ENCODE data around the gene ATPAF2.

The ATPAF2 gene

DNA sequence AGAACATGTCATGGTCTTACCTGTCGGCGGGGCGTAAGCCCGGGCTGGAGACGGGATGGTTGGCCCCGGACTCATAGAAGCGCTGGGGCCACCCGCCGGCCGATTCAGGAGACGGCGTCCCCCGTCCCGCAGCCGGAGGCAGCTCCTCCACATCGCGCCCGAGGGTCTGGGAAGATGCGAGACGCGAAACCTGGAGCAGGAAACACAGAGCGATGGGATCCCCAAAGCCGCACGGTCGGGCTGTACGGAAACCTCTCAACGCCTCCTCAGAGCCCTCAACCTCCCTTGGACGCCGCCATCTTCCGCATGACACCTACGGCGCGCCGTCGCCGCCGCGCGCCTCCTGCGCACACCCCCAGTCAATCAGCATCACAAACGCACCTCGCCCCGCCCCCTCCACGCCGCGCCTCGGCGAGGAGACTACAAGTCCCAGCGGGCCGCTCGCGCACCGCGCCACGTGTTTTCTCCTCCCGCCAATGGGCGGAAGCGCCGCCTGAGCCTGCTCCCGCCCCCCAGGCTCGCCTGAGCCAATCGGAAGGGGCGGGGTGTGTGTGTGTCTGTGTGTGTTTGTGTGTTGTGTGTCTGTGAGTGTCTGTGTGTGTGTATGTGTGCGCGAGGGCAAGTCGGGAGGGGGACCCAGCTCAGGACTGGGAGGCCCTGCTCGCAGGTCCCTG lies at the start of gene ATPAF2, which contains the start of gene GID4:
ATPAF2 (minus strand) TSS at position 308 of the 674 bp plus-strand sequence; CDS start at position 153, 155 bp downstream.
GID4 (plus strand) TSS at position 548 of the 674 bp plus-strand sequence; CDS start at position 605, 57 bp downstream.
- DNase-seq: peak; percentile 80

DNA sequence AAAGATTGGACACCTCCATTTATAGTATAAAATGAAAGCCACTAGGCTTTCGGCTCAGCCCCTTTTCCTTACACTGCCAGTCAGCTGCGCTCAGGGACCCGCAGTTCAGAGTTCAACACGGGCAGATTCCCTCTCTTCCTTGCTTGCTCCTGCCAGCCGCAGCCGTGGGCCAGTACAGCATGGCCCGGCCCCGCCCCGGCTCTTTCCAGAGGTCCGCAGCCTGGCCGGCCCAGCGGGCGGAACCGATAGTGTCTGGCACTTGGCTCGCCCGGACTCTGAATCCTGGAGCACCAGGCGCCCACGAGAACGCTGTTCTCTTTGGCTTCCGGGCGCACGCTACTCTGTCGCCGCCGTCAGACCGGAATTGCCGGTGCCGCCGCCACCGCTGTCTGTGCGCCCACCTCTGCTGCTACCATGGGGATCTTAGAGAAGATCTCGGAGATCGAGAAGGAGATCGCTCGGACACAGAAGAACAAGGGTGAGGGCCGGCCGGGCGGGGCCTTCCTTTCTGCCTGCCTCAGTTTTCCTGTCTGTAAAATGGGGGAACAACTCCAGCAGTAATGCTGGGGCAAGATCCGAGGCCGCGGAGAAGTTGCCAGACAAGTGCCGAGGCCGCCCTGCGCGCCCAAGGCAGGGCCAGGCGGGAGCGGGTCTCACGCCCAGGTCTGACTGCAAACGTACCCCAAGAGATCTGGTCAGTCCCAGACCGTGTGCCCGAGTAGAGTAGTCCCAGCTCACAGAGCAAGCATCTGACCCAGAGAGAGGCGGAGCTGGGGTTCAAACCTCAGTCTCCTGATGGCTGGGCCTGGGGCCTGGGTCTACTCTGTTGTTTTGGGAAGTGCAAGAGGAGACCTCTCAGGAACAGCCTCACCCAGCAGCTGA lies 48.9 kb upstream of the ATPAF2 start, which contains the start of gene DRG2:
DRG2 (plus strand) TSS at position 339 of the 882 bp plus-strand sequence; CDS start at position 415, 76 bp downstream.
- peak; percentile 41 for DNase-seq

DNA sequence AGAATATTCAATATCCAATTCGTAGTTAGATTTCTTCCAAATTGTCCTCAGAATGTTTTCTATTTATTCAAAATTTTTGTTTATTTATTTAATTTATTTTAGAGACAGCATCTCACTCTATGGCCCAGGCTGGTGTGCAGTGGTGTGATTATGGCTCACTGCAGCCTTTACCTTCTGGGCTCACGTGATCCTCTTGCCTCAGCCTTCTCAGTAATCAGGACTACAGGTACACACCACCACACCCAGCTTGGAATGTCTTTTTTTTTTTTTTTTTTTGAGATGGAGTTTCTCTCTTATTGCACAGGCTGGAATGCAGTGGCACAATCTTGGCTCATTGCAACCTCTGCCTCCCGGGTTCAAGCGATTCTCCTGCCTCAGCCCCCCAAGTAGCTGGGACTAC lies 45.3 kb upstream of the ATPAF2 start:
- DNase-seq: no peak

DNA sequence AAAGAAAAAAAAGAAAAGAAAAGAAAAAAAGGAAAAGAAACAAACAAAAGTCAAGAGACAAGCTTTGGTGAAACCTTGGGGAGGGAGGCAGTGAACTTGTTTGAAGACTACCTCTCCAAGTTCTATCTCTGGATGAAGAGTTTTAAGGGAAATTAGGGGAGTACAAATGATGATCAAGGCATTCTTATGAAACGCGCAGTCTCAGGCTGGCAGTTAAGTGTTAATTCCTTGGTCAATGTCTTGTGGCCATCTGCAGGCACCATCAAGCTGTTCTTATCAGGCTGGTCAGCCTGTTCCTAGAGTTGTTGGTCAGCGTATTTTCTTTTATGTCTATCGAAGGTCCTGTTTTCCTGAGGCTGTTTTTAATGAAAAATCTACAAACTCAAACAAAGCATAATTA lies 40.6 kb upstream of the ATPAF2 start:
- DNase-seq: no peak

DNA sequence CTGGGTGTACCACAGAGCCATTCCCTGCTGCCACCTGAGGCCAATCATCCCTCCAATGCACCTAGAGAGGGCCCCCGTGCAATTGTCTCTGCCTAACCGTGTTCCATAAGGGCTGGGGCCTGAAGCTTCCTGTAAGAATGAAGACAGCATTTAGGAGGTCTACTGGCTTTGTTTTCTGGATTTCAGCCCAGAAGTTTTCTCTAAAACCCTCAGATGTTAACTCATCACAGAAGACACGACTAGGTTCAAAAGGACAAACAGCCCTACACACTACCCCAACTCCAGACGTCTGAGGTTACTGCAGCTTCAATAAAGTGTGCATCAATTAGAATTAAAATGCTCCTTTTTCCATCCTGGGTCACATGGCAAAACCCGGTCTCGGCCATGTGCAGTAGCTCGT lies 38.0 kb upstream of the ATPAF2 start:
- DNase-seq: no peak

DNA sequence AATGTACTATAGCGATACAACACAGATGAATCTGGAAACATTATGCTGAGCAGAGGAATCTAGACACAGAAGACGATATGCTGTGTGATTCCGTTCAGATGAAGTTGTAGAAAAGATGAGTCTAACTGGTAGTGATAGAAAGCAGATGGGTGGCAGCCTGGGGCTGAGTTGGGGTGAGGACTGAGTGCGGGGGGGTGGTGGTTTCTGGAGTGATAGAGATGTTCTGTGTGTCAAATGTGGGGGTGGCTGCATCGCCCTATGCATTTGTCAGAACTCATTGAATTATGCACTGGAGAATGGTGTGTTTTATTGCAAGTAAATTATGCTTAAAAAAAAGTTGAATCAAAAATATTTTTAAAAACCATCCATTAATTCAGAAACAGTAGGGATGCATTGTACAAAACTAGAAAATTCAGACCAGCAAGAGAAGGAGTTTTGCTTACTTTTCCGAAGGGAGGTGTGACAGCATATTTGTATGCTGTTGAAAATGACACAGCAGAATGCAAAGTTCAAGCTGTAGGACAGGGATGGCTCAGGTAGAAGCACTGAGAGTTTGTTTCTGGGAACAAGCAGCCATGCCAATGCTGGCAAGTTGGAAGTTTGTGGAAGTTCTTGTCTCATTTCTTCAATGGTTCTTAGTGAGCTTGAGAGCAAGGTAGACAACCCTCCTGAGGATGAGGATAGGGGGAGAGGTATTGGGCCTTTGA lies 35.8 kb upstream of the ATPAF2 start:
- no peak for DNase-seq

DNA sequence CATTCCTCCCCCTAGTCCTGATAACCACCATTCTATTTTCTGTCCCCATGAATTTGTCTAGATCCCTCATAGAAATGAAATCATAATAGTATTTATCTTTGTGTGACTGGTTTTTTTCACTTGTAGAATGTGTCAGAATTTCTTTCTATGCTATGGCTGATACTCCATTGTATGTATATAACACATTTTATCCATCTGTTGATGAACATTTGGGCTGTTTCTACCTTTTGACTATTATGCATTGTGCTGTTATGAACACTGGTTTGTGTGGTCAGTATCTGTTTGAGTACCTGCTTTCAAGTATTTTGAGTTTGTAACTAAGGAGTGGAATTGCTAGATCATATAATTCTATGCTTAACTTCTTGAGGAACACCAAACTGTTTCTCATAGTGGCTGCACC lies 32.8 kb upstream of the ATPAF2 start:
- no peak for DNase-seq

DNA sequence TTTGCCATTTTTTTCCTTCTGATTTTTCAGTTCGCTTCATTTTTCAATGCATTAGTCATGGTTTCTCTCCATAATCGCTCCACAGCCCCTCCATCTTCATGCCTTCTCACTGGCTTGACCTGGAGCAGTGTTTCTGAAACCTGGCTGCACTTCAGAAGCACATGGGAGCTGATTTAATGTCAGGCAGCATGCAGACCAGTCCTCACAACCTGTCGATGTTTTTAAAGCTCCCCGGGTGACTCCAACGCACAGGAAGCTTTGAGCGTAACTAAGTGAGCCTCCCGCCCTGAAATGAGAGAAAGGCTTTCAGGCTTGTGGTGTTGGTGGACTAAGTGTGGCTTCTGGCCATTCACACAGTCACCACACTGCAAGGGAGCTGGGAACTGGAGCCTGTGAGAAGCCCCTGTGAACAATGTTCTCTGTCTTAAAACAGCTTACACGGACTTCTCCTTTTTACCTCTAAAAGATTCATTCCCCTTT lies 31.9 kb upstream of the ATPAF2 start:
- no peak for DNase-seq

DNA sequence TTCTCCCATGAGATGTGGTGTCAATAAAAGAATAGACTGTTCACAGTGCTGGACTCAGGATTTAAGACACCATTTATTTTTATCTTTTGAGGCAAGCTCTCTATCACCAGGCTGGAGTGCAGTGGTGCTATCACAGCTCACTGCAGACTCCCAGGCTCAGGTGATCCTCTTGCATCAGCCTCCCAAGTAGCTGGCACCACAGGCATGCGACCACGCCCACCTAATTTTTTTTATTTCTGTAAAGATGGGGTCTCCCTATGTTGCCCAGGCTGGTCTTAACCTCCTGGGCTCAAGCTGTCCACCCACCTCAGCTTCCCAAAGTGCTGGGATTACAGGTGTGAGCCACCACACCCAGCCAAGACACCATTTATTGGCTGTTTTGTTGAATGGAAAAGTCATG lies 30.1 kb upstream of the ATPAF2 start:
- no peak for DNase-seq

DNA sequence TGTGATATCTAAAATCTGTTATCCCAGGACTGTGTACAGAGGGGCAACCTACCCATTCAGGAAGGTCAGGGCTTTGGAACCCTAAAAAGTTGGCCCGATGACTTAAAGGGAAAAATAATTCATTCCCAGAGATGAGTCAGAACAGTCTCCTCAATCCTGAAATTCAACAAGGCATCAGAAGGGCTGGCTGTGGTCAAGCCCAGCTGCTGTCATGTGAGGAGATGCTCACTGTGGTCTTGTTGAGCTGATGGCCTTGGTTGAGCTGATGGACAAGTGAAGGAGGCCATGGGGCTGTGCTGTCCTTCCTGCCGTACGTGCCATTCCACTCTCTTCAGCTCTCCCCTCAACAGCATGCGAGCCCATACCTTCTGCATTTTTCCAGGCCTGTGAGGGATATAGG lies 27.9 kb upstream of the ATPAF2 start:
- DNase-seq: no peak

DNA sequence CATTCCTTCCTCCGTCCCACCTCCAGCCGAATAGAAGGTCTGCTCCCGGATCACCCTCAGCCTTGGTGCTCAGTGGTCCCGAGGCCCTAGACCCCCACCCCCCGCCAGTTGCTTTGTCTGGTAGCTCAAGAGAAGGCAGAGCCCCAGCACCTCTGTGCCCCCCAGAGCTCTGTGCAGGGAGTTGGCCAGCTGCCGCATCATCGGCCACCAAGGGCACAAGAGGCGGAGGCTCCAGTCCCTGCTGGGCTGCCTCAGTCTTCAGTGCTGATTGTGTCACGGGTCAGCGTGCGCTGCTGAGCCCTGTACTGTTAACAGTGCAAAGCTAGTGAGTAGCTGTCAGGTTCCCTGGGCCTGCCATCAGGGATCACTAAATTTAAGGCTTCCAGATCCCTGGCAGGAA lies 26.6 kb upstream of the ATPAF2 start:
- no peak for DNase-seq

DNA sequence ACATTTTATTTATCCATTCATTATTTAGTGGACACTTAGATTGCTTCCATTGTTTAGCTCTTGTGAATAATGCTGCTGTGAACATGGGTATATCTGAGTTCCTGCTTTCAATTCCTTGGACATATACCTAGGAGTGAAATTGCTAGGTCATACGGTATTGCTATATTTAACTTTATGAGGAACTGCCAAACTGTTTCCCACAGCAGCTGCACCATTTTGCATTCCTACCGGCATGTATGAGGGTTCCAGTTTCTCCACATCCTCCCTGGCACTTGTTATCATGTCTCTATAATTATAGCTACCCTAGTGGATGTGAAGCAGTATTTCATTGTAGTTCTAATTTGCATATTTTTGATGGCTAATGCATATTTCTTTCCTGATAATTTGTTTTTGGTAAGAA lies 25.1 kb upstream of the ATPAF2 start:
- DNase-seq: no peak

DNA sequence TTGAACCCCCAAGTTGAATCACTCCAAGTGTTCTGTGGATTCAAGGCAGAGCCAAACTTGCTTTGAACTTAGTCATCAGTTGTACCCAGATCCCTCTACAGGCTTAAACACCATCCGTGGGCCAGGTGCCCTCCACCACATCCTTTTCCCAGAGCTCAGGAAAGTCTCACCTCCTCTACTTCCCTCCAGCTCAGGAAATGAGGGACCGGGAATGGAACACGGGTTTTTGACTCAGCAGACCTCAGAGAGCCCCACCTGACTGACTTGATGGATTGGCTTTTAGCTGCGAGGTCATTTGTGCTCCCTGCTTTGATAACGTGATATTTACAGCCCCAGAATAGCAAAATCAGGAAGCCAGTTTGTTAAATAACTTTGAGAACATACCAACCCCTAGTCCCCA lies 20.3 kb upstream of the ATPAF2 start:
- DNase-seq: no peak

DNA sequence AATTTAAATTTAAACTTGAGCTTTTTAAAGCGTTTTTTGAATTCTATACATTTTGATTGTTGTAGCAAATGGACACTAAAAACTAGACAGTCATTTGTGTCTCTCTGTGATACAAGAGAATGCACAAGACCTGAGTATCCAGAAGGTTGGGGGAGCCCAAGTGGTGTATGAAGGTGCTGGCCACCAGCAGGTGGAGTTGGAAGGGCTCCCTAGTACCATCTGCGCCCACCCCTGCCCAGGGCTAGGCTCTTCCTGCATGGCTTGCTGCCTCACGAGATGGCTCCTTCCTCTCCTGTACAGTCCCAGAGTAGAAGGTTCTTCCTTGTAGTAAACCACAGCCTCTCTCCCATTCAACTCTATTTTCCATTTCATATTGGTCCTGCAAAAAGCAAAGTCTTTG lies 17.2 kb upstream of the ATPAF2 start:
- no peak for DNase-seq

DNA sequence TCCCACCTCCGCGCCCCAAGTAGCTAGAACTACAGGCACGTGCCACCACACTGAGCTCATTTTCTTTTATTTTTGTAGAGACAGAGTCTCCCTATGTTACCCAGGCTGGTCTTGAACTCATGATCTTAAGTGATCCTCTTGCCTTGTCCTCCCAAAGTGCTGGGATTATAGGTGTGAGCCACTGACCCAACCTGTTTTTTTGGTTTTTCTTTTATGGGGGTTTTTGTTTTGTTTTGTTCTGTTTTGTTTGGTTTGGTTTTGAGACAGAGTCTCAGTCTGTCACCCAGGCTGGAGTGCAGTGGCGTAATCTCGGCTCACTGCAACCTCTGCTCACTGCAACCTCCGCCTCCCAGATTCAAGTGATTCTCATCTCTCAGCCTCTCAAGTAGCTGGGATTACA lies 16.6 kb upstream of the ATPAF2 start:
- no peak for DNase-seq

DNA sequence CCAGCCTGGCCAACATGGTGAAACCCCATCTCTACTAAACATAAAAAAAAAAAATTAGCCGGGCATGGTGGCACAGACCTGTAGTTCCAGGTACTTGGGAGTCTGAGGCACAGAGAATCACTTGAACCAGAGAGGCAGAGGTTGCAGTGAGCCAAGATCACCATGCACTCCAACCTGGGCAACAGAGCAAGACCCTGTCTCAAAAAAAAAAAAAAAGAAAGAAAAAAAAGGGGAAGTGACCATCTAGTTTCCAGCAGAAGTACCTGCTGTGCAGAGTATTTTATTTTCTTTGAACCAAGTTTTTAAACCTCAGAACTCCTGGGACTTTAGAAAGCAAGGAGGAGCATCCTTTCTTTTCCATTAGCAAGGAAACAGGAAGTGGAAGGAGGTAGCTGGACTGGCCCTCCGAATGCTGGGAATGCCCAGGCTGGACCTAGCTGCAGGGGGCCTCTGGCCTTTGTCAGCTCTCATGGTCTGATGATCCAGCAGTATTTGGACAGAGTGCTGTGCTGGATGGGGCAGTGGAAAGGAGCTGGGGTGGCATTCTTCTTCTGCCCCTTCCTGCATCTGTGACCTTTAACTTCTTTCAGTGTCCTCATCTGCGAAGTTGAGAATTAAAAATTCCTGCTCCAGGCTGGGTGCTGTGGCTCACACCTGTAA lies 6.9 kb upstream of the ATPAF2 start:
- no peak for DNase-seq

DNA sequence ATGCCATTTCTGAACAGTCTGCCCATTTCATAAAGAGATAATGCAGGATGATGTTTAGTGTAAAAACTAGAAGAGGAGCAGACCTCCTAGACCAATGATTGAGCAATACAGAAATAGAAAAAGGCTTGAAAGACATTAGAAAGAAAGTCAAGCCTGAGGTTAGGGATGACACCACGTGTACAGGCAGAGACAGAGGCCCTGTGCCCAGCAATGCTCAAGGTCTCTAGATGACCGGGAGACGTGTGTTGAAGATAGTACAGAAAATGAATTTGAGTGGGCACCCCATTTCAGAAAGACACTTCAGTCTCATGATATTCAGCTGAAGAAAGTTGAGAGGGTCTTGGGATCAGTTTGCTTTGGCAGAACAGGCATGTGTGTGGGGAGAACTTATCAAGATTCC lies 5.6 kb upstream of the ATPAF2 start:
- no peak for DNase-seq

DNA sequence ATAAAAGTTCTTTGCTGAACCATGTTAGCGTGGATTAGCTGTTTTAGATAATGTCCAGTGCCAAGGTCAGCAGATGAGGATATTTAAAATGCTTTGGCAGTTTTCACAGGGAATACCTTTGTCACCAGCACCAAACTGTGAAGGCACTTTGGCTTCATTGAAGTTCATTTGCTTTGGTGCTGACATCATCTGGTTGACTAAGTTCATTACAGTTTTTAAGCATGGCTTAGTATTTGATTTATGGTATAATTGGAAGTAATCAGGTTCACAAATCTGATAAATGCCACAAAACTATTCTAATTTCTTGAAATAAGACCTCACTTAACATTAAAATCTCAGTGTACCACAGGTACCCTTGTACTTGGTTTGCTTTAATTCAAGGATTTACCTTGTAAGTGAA lies 4.5 kb upstream of the ATPAF2 start:
- DNase-seq: no peak

DNA sequence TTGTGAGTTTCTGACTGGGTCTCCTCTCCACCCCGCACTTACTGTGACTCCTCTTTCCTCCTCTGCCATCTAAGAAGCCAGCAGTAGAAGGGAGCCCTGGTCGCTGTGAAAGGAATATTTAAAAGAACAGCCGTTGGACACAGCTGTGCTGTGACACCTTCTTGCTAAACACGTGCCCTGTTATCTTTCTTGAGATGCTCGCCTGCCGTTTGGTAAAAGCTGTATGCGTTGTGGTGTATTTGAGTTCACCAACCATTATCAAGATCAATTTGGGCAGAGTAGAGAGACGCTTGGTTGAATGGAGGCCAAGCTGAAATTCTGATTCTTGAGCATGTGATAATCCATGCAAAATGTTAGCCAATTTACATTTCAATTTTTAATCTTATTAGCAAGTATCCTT lies 4.0 kb upstream of the ATPAF2 start:
- no peak for DNase-seq

DNA sequence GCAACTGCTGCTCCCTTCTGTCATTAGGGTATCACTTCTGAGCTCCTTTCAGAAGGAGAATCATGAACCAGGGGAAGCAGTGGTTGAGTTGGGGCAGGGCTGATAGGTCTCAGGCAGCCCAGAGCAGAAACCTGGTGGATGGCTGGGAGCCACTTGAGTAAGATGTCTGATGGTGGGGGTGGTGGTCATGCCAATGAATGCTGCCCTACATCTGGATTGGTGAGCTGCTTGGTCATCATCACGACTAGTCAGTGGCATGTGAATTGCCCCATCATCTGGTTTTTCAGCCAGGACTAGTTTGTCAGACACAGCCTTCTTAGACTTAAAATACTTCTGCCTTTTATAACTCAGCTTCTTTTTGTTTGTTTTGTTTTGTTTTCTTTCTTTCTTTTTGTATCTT lies 2.8 kb upstream of the ATPAF2 start:
- DNase-seq: no peak

DNA sequence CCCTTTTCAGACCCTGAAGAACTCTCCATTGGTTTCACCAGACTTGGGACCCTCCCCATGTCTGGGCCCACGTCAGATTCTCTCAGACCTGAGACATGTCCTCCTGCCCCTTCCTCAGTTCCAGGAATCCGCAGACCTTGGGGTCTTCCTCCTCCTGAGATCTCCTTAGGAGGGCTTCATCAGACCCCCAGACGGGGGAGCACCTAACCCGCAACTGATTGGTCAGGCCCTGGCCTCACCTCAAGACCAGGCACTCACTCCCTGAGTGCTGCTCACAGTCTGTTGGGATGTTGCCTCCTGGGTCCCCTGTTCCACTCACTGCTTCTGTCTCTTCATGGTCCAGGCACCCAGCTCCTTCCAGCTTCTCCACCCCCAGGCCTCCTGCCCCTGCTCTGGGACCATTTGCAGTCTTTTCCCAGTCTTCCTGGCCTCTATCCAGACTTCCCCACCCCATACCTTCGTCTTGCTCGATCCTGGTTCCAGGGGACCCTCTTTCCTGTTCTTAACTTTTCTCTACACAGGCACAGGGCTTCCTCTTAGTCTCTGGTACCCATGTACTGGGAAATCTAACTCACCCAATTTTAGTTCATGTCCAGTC lies 1.4 kb upstream of the ATPAF2 start:
- DNase-seq: no peak

DNA sequence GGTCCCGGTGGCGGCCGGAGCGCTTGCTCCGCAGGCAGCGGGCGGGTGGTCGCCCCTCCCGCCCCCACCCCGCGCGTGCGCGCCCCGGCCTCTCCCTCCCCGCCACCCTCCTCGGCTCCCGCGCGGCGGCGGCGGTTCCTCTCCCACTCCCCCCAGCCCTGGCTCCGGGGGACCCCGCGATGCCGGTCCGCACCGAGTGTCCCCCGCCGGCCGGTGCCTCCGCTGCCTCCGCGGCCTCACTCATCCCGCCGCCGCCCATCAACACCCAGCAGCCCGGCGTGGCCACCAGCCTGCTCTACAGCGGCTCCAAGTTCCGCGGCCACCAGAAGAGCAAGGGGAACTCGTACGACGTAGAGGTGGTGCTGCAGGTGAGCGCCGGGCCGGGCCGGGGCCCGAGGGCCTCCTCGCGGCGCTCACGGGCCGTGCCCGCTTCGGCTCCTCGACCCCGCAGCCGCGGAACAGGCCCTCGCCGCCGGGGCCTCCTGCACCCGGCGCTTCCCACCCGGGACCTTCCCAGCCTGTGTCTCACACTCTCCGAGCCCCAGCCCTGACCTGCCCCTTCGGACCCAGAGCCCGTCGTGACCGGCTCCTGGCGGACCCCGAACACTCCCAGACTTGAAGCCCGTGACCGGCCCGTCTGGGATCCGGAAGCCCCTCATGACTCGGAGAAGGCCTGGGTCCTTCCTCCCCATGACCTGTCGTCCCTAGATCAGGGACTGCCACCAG lies 730 bp upstream of the ATPAF2 start:
- no peak for DNase-seq
